MCF 10A (cell line): ENCODE data around the gene ANKRD6. TPM values are rescaled to one million over a fixed set of nuclear protein-coding genes. Genes with fewer than 3 reads are reported as not detected.
"Not testable (repeated sequence)": the region's sequence is repeated elsewhere in the genome, so short reads cannot be mapped to it uniquely, and the experiment has no call there.

Source experiments
- BruUV-seq: library from RNA; stranded (reverse); fragments of 400-500 nt; replicated peaks from 2 replicates; lab custom pipeline; 2021; lab: Mats Ljungman, UMichigan
- CTCF ChIA-PET: fragments of 300-600 bp; sonication (Branson Sonifier 250); formaldehyde crosslinking; extraction: SDS; loops from one replicate; lab custom pipeline; 2021; ENCODE audit warnings: antibody characterized with exemption, inconsistent platforms; lab: Yijun Ruan, JAX
- POLR2A ChIA-PET: fragments of 300-600, 350-650 bp; sonication (Branson Sonifier 250); formaldehyde crosslinking; extraction: SDS; loops from one replicate; lab custom pipeline; 2020; ENCODE audit warnings: antibody characterized with exemption, inconsistent platforms; lab: Yijun Ruan, JAX
- DNase-seq: peaks from one replicate; pipeline ENCODE4 v3.0.0-alpha.2; 2018; ENCODE audit not compliant: unreplicated experiment
- H3K27ac Mint-ChIP-seq: one replicate; pipeline ENCODE4 v1.8.0; 2022; ENCODE audit warnings: mild to moderate bottlenecking, low read depth, mixed read lengths; ENCODE audit not compliant: unreplicated experiment
- H3K27me3 Mint-ChIP-seq: one replicate; pipeline ENCODE4 v1.8.0; 2022; ENCODE audit warnings: mixed read lengths; ENCODE audit not compliant: insufficient read depth, unreplicated experiment
- H3K36me3 Mint-ChIP-seq: one replicate; pipeline ENCODE4 v1.8.0; 2022; ENCODE audit warnings: mild to moderate bottlenecking, moderate library complexity, mixed read lengths; ENCODE audit not compliant: insufficient read depth, unreplicated experiment
- H3K4me1 Mint-ChIP-seq: one replicate; pipeline ENCODE4 v1.8.0; 2022; ENCODE audit warnings: mixed read lengths; ENCODE audit not compliant: insufficient read depth, unreplicated experiment
- H3K4me3 Mint-ChIP-seq: one replicate; pipeline ENCODE4 v1.8.0; 2022; ENCODE audit warnings: mild to moderate bottlenecking, moderate library complexity, mixed read lengths; ENCODE audit not compliant: unreplicated experiment
- H3K9me3 Mint-ChIP-seq: one replicate; pipeline ENCODE4 v1.8.0; 2022; ENCODE audit warnings: mixed read lengths; ENCODE audit not compliant: unreplicated experiment
- CTCF ChIP-seq: fragments of 200-600 bp; IDR thresholded peaks from one replicate; pipeline ENCODE4 v1.8.0; 2022; ENCODE audit warnings: antibody characterized with exemption, mild to moderate bottlenecking; ENCODE audit not compliant: unreplicated experiment
- intact Hi-C: fragments of 100-400 bp; cut with micrococcal nuclease; formaldehyde crosslinking; loops from 2 replicates; pipeline ENCODE4 v1.14.1; 2022
- total RNA-seq: library from RNA; stranded (reverse); gene quantifications from 2 replicates; pipeline ENCODE4 v1.2.3, GENCODE V29; 2022

ANKRD6 gene
- total RNA-seq, 1 experiment from 2014 or later: 2.1 TPM

GRCh38 chr6:89387516-89388201, 45.3 kb upstream of the ANKRD6 start:
- H3K36me3 Mint-ChIP-seq: no peaks in the 10 kb centered on the region

GRCh38 chr6:89388846-89389245, 44.1 kb upstream of the ANKRD6 start:
- no peak overlapping the region for H3K4me3 Mint-ChIP-seq
- peaks cover 6% of the 10 kb centered on the region for H3K4me1 Mint-ChIP-seq
- BruUV-seq: no TSS peak
- H3K27me3 Mint-ChIP-seq: peaks cover 13% of the 10 kb centered on the region
- POLR2A ChIA-PET: no interaction called here
- CTCF ChIA-PET: interaction anchor here (0.6 to 1.9 kb wide), 3 partner anchors 17 to 39 kb away, joined by 3 to 8 read pairs (median 5); no protein-coding TSS in a partner anchor
- DNase-seq: no peak
- H3K27ac Mint-ChIP-seq: no peak overlapping the region
- no peak for TF ChIP-seq CTCF
- H3K36me3 Mint-ChIP-seq: no peaks in the 10 kb centered on the region
- intact Hi-C loops: no loop called here
- H3K9me3 Mint-ChIP-seq: peaks cover 8% of the 10 kb centered on the region

More at GRCh38 chr6:89387516-89388201, 45.3 kb upstream of the ANKRD6 start:
- POLR2A ChIA-PET: no interaction called here
- Mint-ChIP-seq H3K9me3 (no peaks in the 10 kb centered on the region), H3K4me1 (peaks cover 6% of the 10 kb centered on the region), H3K27me3 (peaks cover 1% of the 10 kb centered on the region), H3K27ac (no peak overlapping the region), H3K4me3 (no peak overlapping the region)
- no peak for DNase-seq
- intact Hi-C loops: no loop called here
- CTCF ChIA-PET: interaction anchor here (0.8 to 1.6 kb wide), 3 partner anchors 15 to 40 kb away, joined by 3 to 5 read pairs (median 4); no protein-coding TSS in a partner anchor
- TF ChIP-seq CTCF: no peak
- no TSS peak for BruUV-seq

GRCh38 chr6:89392823-89393222, 40.1 kb upstream of the ANKRD6 start:
- DNase-seq: no peak
- no peak for TF ChIP-seq CTCF
- ChIA-PET CTCF (no interaction called here), POLR2A (no interaction called here)
- Mint-ChIP-seq H3K4me3 (no peak overlapping the region), H3K36me3 (no peaks in the 10 kb centered on the region), H3K27ac (no peak overlapping the region), H3K4me1 (no peaks in the 10 kb centered on the region), H3K27me3 (peaks cover 19% of the 10 kb centered on the region), H3K9me3 (peaks cover 10% of the 10 kb centered on the region)
- BruUV-seq: no TSS peak
- intact Hi-C loops: no loop called here

GRCh38 chr6:89393659-89394058, 39.3 kb upstream of the ANKRD6 start:
- no peak overlapping the region for H3K27ac Mint-ChIP-seq
- H3K36me3 Mint-ChIP-seq: no peaks in the 10 kb centered on the region
- no peak for DNase-seq
- no peak for TF ChIP-seq CTCF
- intact Hi-C loops: no loop called here
- peaks cover 19% of the 10 kb centered on the region for H3K27me3 Mint-ChIP-seq
- CTCF ChIA-PET: no interaction called here
- H3K9me3 Mint-ChIP-seq: peaks cover 10% of the 10 kb centered on the region
- no TSS peak for BruUV-seq
- H3K4me3 Mint-ChIP-seq: no peak overlapping the region
- POLR2A ChIA-PET: no interaction called here
- H3K4me1 Mint-ChIP-seq: no peaks in the 10 kb centered on the region

GRCh38 chr6:89397884-89398283, 35.1 kb upstream of the ANKRD6 start:
- ChIA-PET CTCF (interaction anchor here (1.1 to 1.5 kb wide), 2 partner anchors 26 to 29 kb away, joined by 3 to 4 read pairs; no protein-coding TSS in a partner anchor), POLR2A (interaction anchor here (0.6 kb wide), 1 partner anchor 312 kb away, joined by 3 read pairs; no protein-coding TSS in a partner anchor)
- intact Hi-C loops, DNase-seq, H3K4me3 Mint-ChIP-seq, H3K27ac Mint-ChIP-seq, H3K36me3 Mint-ChIP-seq, H3K4me1 Mint-ChIP-seq, BruUV-seq: not testable (repeated sequence)
- H3K27me3 Mint-ChIP-seq: peaks cover 28% of the 10 kb centered on the region
- H3K9me3 Mint-ChIP-seq: peaks cover 10% of the 10 kb centered on the region
